GM12874 (cell line): Measurements from ENCODE around the gene SND1.

Experiments used
- TF ChIP-seq, protein P1 (sequence below): IDR thresholded peaks from 2 replicates; pipeline ENCODE4 v1.5.1; 2011; ENCODE audit warnings: low read depth, mild to moderate bottlenecking, control low read depth, low read length, moderate library complexity; ENCODE audit not compliant: insufficient read depth

SND1 gene

DNA sequence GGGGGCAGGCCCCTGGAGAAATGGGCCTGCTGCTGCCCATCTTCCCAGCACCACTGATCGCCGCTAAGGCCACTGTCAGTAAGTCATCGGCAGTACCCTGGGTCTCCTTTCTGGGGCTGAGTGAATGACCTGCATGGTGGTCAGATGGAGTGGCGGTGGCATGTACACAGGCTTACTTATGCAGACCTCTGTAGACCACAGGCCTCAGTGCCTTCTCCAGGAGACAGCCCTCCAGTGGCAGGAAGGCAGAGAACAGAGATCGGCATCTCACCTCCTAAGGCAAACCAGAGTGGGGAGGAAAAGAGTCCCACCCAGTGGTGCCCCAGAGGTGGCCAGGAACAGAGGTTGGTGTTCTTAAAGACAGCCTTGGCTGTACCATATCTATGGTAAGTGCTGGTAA is 402.0 kb downstream of the SND1 start:
- TF ChIP-seq, protein P1, sequence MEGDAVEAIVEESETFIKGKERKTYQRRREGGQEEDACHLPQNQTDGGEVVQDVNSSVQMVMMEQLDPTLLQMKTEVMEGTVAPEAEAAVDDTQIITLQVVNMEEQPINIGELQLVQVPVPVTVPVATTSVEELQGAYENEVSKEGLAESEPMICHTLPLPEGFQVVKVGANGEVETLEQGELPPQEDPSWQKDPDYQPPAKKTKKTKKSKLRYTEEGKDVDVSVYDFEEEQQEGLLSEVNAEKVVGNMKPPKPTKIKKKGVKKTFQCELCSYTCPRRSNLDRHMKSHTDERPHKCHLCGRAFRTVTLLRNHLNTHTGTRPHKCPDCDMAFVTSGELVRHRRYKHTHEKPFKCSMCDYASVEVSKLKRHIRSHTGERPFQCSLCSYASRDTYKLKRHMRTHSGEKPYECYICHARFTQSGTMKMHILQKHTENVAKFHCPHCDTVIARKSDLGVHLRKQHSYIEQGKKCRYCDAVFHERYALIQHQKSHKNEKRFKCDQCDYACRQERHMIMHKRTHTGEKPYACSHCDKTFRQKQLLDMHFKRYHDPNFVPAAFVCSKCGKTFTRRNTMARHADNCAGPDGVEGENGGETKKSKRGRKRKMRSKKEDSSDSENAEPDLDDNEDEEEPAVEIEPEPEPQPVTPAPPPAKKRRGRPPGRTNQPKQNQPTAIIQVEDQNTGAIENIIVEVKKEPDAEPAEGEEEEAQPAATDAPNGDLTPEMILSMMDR, result no peak

DNA sequence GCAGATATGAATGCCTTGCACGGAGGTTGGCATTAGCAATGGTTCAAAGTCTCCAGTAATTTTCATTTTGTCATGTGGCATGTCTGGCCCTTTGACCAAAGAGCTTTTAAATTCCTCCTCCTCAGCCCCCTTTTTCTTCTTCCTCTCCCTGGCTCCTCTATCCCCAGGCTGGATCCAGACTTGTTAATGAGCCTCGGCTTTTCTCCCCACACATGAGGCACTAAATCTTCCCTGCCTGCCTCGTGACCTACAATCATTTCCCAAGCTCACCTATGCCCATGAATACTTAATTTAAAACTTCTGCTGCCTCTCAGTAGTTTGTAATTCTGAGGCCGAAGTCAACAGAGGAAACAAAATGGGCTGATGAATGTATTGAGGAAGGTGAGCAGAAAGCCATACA is 402.5 kb downstream of the SND1 start:
- TF ChIP-seq, protein P1, result no peak

- TF ChIP-seq, protein P1, result no peak
Observed at GRCh38 chr7:128055637-128056036, 403.6 kb downstream of the SND1 start.

GRCh38 chr7:128056901-128057300 is 404.9 kb downstream of the SND1 start:
- TF ChIP-seq, protein P1, result no peak

GRCh38 chr7:128057909-128058308 is 405.9 kb downstream of the SND1 start:
- TF ChIP-seq, protein P1, result no peak

- TF ChIP-seq, protein P1, result no peak
Observed at GRCh38 chr7:128059143-128059988, 407.4 kb downstream of the SND1 start.

DNA sequence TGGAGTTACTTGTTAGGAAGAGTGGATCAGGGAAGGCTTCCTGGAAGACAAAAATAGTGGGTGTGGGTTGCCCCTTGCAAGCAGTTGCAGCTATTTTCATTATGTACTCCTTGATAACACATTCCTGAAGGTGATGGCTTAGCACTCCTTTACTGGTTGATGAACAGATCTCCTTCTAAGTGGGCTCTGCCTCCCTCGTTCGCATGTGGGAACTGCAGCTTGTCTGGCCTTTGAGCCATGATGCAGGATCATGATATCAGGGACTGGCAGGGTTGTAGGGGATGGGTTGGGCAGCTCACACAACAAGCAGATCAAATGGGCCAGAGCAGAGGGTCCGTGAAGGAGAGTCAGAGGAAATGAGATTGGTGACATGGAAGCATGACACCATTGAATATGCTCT is 408.0 kb downstream of the SND1 start:
- TF ChIP-seq, protein P1, result no peak

DNA sequence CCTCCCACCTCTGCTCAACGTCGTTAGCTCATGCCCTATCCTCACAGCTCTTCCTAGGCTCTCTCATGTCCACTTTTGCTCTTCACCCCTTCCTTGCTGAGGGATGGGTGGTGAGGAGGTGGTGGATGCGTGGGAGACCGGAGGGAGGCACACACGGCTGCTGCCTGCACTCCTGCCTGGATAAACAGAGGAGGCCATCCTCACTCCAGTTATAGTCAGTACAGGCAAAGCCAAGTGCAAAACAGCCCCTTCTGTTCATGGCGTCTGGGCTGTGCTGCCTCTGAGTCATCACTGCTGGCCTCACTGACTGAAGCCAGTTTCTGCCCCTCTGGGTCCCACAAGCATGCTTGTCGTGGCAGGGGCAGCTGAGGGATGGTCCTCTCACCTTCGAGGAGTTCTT is 411.1 kb downstream of the SND1 start:
- TF ChIP-seq, protein P1, result no peak
